Fibroblast of gingiva (primary cell): Measurements from ENCODE around the gene GNL2.
"Not testable (repeated sequence)": the region's sequence is repeated elsewhere in the genome, so short reads cannot be mapped to it uniquely, and the experiment has no call there.

Experiments
- DNase-seq: peaks from one replicate; pipeline ENCODE4 v3.0.0-alpha.2; 2011; ENCODE audit warnings: low read depth

The GNL2 gene

DNA sequence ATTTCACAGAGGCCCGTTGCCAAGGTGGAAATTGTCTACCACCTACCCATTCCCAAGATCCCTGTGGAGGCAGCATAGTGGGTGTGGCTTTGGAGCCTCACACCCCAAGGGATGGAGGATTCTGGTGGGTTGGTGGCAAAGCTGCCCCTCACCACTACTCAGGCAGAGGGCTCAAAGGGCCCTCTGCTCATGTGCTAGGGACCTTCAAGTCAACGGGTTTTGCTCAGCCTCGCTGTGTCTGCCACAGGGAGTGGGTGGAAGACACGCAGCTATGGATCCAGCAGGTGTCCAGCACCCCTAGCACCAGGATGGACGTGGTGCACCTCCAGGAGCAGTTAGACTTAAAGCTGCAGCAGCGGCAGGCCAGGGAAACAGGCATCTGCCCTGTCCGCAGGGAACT lies 36.7 kb downstream of the GNL2 start:
- DNase-seq = no peak

- no peak for DNase-seq
Measured at GRCh38 chr1:37558411-37558810, 37.3 kb downstream of the GNL2 start.

DNA sequence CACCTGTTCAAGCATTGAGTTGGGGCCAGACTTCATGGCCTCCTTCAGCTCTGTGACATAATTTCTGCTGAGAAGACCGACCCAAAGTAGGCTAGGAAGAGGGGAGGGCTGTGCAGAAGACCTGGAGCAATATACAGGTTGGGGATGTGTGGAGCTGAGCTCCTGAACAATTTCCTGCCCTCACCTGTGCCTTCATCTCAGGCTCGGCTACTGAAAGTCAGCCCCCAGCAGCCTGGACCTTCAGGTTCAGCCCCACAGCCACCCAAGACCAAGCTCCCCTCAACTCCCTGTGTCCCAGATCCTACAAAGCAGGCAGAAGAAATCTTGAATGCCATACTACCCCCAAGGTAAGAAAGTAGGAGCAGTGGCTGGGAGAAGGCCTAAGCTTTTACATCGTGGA lies 38.3 kb downstream of the GNL2 start:
- DNase-seq = no peak

DNA sequence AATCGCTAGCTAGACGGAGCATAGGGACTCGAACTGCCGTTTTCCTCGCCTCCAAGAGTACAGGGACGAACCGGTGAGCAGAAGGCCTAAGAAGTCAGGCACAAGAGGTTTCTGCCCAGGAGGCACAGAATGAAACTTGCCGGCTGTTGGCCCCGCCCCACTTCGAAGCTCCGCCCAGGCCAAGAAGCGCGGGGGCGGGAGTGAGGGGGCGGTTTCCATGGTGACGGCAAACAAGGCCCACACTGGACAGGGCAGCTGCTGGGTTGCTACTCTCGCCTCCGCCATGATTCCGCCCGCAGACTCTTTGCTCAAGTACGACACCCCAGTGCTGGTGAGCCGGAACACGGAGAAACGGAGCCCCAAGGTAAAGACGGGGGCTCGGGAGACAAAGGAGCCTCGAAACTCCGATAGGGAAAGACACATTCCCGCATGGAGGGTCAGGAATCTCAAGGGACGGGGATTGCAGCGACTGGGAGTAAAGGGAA lies 39.0 kb downstream of the GNL2 start, which contains the start of gene DNALI1:
Gene DNALI1, plus strand, starts transcription at position 229 of the 485 bp plus-strand sequence. Its CDS starts 55 bp downstream, at position 284.
- DNase-seq = peak; percentile 92

DNA sequence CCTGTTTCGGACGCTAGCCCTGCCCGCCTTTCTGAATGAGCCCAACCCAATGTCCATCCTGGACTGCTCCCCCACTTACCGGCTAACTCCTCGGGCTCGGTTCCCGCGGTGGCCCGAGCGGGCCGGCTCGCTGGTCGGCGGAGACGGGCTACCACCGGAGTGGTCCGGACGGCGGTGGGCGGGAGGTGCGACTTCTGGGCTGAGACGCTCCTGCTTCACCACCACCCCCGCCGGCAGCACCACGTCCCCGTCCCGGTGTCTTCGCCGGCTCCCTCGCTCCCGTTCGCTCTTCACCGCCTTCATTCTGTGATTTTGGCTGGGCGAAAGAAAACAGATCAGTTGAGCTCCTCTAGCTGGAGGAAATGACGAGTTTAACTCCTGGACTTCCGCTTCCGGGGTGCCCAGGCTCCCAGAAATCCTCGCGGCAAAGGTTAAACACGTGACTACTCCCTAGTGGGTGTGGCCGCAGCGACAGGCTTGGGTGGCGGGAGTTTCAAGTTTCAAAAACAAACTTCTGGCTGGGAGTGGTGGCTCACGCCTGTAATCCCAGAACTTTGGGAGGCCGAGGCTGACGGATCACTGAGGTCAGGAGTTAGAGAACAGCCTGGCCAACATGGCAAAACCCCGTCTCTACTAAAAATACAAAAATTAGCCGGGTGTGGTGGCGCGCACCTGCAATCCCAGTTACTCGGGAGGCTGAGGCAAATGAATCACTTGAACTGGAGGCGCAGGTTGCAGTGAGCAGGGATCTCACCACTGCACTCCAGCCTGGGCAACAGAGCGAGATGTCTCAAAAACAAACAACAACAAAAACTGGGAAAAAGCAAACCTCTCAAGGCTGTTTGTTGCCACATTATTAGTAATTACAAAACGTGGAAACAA lies 41.6 kb downstream of the GNL2 start, which contains the start of gene SNIP1:
Gene SNIP1, minus strand, starts transcription at position 367 of the 882 bp plus-strand sequence. Its CDS starts 64 bp downstream, at position 303.
- peak; percentile 89 for DNase-seq

DNA sequence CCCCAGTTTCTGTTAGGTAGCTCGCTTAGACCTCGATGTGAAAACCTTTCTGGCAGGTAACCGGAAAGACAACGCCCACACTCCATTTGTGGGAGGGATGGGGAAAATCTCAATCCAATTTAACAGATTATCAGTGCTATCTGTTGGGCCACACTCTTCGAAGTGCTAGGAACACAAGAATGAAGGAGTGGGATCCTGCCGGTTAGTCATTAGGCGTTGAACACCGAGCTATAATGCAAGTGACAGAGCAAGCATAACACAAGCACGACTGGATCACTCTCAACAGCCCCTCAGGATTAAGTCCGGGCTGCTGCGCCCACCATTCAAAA lies 42.2 kb downstream of the GNL2 start:
- no peak for DNase-seq

GRCh38 chr1:37549341-37549740 lies 46.4 kb downstream of the GNL2 start:
- no peak for DNase-seq

DNA sequence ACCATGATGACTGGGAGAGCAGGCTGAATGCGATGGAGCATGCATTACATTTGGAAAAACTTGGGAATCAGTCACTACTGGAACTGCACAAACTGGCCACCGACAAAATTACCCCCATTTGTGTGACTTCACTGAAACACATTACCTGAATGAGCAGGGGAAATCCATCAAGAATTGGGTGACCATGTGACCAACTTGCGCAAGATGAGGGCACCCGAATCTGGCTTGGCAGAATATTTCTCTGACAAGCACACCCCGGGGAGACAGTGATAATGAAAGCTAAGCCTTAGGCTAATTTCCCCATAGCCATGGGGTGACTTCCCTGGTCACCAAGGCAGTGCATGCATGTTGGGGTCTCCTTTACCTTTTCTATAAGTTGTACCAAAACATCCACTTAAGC lies 50.7 kb downstream of the GNL2 start:
- no peak for DNase-seq

DNA sequence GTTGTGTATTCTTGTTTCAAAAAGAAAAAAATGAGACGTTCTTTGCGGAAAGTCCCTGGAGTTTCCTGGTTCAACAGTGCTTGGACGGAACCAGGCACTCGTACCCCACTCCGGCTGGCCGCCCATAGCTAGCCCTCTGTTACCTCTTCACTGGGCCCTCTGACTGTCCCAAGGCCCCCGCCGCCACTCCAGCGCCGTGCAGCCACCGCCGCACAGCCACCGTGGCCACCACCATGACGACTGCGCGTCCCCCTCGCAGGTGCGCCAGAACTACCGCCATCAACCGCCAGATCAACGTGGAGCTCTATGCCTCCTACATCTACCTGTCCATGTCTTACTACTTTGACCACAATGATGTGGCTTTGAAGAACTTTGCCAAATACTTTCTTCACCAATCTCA lies 51.2 kb downstream of the GNL2 start:
- no peak for DNase-seq

- no peak for DNase-seq
Measured at GRCh38 chr1:37540036-37540785, 55.5 kb downstream of the GNL2 start.

DNA sequence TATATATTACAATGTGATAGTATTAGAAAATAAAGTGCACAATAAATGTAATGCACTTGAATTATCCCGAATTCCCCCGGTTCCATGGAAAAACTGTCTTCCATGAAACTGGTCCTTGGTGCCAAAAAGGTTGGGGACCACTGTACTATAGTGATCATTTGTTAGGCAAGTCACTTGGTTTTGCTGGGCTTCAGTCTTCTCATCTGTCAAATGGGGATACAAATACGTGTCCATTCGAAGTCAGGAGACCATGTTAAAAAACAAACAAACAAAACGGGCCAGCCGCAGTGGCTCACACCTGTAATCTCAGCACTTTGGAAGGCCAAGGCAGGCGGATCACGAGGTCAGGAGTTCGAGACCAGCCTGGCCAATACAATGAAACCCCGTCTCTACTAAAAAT lies 56.6 kb downstream of the GNL2 start:
- not testable (repeated sequence) for DNase-seq

- DNase-seq = peak; percentile 88
Measured at GRCh38 chr1:37537378-37537777, 58.4 kb downstream of the GNL2 start.

DNA sequence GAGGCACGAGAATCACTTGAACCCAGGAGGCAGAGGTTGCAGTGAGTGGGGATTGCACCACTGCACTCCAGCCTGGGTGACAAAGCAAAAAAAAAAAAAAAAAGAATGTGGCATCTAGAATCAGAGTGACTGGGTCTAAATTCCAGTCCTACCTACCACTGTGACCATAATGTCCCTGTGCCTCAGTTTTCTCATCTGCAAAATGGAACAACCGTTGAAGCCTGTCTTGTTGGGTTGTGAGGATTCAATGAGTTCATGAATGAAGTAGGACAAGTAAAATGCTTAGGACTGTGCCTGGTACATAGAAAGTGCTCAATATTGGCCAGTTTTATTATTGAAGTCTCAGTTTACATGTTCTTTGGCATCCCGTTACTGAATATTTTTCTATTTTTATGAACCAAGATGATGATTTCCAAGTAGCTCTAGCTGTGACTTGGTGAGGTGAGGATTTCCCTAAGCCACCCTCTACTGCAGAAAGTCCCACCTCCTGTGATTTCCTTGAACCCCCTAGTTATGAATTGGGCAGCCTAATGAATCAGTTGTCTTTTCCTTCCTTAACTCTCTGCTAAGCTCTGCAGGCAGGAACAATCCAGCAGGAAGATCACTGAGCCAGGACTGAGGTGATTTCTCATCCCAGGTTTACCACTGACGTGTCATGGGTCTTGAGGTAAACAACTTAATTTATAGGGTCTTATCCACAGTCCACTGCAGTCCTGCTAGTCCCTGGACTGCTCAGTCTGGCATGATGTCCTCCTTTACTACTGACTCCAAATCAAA lies 62.2 kb downstream of the GNL2 start:
- no peak for DNase-seq

DNA sequence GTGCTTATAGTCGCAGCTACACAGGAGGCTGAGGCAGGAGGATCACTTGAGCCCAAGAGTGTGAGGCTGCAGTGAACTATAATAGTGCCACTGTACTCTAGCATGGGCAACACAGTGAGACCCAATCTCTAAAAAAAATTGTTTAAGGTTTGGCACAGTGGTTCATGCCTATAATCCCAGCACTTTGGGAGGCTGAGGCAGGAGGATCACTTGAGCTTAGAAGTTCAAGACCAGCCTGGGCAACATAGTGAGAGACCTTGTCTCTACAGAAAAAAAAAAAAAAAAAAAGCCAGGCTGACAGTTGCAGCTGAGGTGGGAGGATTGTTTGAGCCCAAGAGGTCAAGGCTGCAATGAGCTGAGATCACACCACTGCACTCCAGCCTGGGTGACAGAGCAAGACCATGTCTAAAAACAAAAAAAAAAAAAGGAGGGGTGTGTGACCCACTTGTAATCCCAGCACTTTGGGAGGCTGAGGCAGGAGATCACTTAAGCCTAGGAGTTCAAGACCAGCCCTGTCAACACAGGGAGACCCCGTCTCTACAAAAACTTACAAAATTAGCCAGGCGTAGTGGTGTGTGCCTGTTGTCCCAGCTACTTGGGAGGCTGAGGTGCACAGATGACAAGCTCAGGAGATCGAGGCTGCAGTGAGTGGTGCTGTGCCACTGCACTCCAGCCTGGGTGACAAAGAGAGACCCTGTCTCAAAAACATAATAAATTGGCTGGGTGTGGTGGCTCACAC lies 63.1 kb downstream of the GNL2 start:
- DNase-seq = not testable (repeated sequence)

- DNase-seq = not testable (repeated sequence)
Measured at GRCh38 chr1:37529888-37530287, 65.8 kb downstream of the GNL2 start.

- no peak for DNase-seq
Measured at GRCh38 chr1:37519613-37520012, 76.1 kb downstream of the GNL2 start.

GRCh38 chr1:37518929-37519328 lies 76.8 kb downstream of the GNL2 start:
- DNase-seq = not testable (repeated sequence)

GRCh38 chr1:37518241-37518640 lies 77.5 kb downstream of the GNL2 start:
- DNase-seq = not testable (repeated sequence)

DNA sequence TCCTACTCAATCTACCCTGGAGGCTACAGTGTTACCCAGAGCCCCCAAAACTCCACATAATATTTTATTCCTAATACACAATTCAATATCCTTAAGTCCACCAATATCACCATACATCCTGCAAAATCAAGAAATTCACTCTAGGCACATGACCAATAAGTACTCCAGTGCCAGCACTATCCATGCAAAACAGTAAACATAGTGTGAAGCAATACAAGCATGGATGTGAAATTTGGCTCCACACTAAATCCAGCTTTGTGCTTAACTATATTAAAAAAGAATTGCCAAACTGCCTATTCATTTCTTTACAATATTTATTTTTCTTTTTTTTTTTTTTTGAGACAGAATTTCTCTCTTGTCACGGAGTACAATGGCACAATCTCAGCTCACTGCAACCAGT lies 78.2 kb downstream of the GNL2 start:
- DNase-seq = peak; percentile 64
